ENCODE data around the gene CALHM5. TPM values are rescaled to one million over a fixed set of nuclear protein-coding genes. Genes with fewer than 3 reads are reported as not detected.

Gene CALHM5
- total and polyA plus RNA-seq, 10 of the 15 experiments (the other 5 are each of a cell fraction or from before 2014, with no cell fraction given), result not detected

DNA sequence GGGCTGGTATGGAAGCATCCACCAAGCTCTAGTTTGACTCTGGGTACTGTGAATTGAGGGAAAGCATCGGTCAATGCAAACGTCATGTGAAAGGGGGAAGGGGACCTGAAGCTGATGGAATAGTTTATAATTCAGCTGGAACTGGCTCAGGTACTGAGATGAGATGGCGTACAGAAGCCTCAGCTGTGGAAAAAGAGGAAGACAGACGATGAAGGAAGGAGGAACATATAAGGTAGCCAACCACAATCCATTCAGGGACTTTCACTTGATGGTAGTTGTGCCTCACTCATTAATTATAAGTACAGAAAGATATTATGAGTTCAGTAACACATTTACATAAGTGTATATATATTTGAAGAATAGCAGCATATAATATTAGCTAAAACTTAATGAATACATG lies 2.7 kb downstream of the CALHM5 start:
- no peak for DNase-seq (ENCODE audit: low read depth, low spot score)
- RAD21 ChIA-PET (ENCODE audit: unreplicated experiment), result interaction anchor here (0.7 kb wide), 1 partner anchor 227 kb away, joined by 3 read pairs; no protein-coding TSS in a partner anchor
- in situ Hi-C loops (cut with MboI), result no loop called here
- Histone ChIP-seq H3K27ac (ENCODE audit: control insufficient read depth, insufficient read depth) (no peak overlapping the region), H3K4me2 (ENCODE audit: control insufficient read depth, insufficient read depth) (no peak overlapping the region), H4K20me1 (ENCODE audit: control insufficient read depth, insufficient read depth) (no peaks in the 10 kb centered on the region), H2AFZ (ENCODE audit: control insufficient read depth, low read depth, low read length) (no peak overlapping the region), H3K4me1 (ENCODE audit: control insufficient read depth, insufficient read depth, low read length) (peaks cover 9% of the 10 kb centered on the region), H3K9me3 (replicated peaks; ENCODE audit: control insufficient read depth, insufficient read depth, low read length) (no peaks in the 10 kb centered on the region), H3K27me3 (replicated peaks in 1 of 2; ENCODE audit: control insufficient read depth in 2 of 2, insufficient read depth in 2 of 2, low read length in 1 of 2) (no peaks in the 10 kb centered on the region; a peak in 1 of 4 replicates), H3K36me3 (ENCODE audit: control insufficient read depth in 2 of 2, insufficient read depth in 2 of 2, low read length in 1 of 2) (no peaks in the 10 kb centered on the region), H3K4me3 (no peak overlapping the region), H3K9ac (ENCODE audit: control insufficient read depth, insufficient read depth, low read length) (no peak overlapping the region), H3K79me2 (ENCODE audit: control insufficient read depth, insufficient read depth, low read length) (no peaks in the 10 kb centered on the region)
- CTCF ChIA-PET, result interaction anchor here (1.0 to 5.2 kb wide), 9 partner anchors 10 to 226 kb away, joined by 3 to 34 read pairs (median 4); no protein-coding TSS in a partner anchor
- SMC1A ChIA-PET (ENCODE audit: uncharacterized antibody, unreplicated experiment), result interaction anchor here (0.9 to 1.5 kb wide), 5 partner anchors 17 to 69 kb away, joined by 3 to 7 read pairs (median 4); no protein-coding TSS in a partner anchor
- no peak for FAIRE-seq
- TF ChIP-seq SREBF2 (IDR thresholded peaks at IDR 0.05; ENCODE audit: low read length) (no peak), HDGF (IDR thresholded peaks at IDR 0.05) (no peak), SMAD5 (IDR thresholded peaks at IDR 0.05; ENCODE audit: low read depth) (no peak), BMI1 (IDR thresholded peaks at IDR 0.05; ENCODE audit: borderline replicate concordance) (no peak)
- no TSS peak for BruUV-seq (replicated peaks)
- intact Hi-C loops (cut with micrococcal nuclease; ENCODE audit: unreplicated experiment), result no loop called here
- no peak for ATAC-seq
- WGBS (ENCODE audit: insufficient coverage, insufficient replicate concordance, low lambda C conversion rate, missing lambda C conversion rate), result 51% methylated on average over 4 of the region's 4 CpGs
- POLR2A ChIA-PET, result no interaction called here

DNA sequence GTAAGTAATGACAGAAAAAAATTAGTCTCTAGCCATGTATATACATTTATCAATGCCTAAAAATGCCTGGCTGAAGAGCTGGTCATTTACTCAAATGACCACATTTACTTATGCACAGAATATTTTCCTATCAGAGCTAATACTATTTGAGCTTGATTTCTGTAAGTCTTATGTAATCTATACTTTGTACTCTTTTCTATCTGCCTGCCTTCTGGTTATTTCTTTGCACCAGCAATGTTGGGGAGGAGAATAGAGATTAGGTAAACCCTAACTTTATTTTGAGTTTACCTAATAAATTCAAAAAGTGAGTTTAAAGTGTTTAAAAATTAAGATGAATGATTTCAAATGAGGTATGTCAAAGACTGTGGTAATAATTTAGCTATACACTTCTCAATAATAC lies 3.7 kb downstream of the CALHM5 start:
- no peak for ATAC-seq
- ChIA-PET POLR2A (interaction anchor here (0.5 kb wide), 1 partner anchor 281 kb away, joined by 4 read pairs; no protein-coding TSS in a partner anchor), RAD21 (ENCODE audit: unreplicated experiment) (interaction anchor here (0.7 kb wide), 1 partner anchor 228 kb away, joined by 3 read pairs; no protein-coding TSS in a partner anchor), SMC1A (ENCODE audit: uncharacterized antibody, unreplicated experiment) (interaction anchor here (0.6 to 1.6 kb wide), 9 partner anchors 18 to 396 kb away, joined by 3 to 7 read pairs (median 3); no protein-coding TSS in a partner anchor), CTCF (interaction anchor here (0.8 to 5.2 kb wide), 9 partner anchors 9 to 227 kb away, joined by 3 to 34 read pairs (median 3); partner anchors contain the start of gene TRAPPC3L)
- no peak for FAIRE-seq
- H3K4me2 ChIP-seq (ENCODE audit: control insufficient read depth, insufficient read depth), result no peak overlapping the region
- H3K27ac ChIP-seq (ENCODE audit: control insufficient read depth, insufficient read depth), result no peak overlapping the region
- no peaks in the 10 kb centered on the region for H3K36me3 ChIP-seq (ENCODE audit: control insufficient read depth in 2 of 2, insufficient read depth in 2 of 2, low read length in 1 of 2)
- no peak for DNase-seq (ENCODE audit: low read depth, low spot score)
- H3K4me3 ChIP-seq, result no peak overlapping the region
- no peaks in the 10 kb centered on the region for H3K9me3 ChIP-seq (replicated peaks; ENCODE audit: control insufficient read depth, insufficient read depth, low read length)
- H4K20me1 ChIP-seq (ENCODE audit: control insufficient read depth, insufficient read depth), result no peaks in the 10 kb centered on the region
- H3K79me2 ChIP-seq (ENCODE audit: control insufficient read depth, insufficient read depth, low read length), result no peaks in the 10 kb centered on the region
- H2AFZ ChIP-seq (ENCODE audit: control insufficient read depth, low read depth, low read length), result no peak overlapping the region
- BruUV-seq (replicated peaks), result no TSS peak
- in situ Hi-C loops (cut with MboI), result no loop called here
- no peak for TF ChIP-seq CREB1 (IDR thresholded peaks at IDR 0.05; ENCODE audit: low read depth)
- no peak for TF ChIP-seq CBFB (IDR thresholded peaks at IDR 0.05; ENCODE audit: low read depth)
- no peak for TF ChIP-seq RAD51 (IDR thresholded peaks at IDR 0.05)
- no peak for TF ChIP-seq PAX5 (IDR thresholded peaks at IDR 0.05; ENCODE audit: borderline replicate concordance, low read depth, low read length)
- no peak for TF ChIP-seq POLR2A (IDR thresholded peaks at IDR 0.05; ENCODE audit: low read depth, low read length)
- no peak for TF ChIP-seq RB1 (IDR thresholded peaks at IDR 0.05; ENCODE audit: borderline replicate concordance)
- TF ChIP-seq EZH2 (IDR thresholded peaks at IDR 0.05; ENCODE audit: borderline replicate concordance, control insufficient read depth, low read depth, low read length), result no peak
- no peak for TF ChIP-seq GABPA (IDR thresholded peaks at IDR 0.05; ENCODE audit: low read depth)
- TF ChIP-seq, protein P1, sequence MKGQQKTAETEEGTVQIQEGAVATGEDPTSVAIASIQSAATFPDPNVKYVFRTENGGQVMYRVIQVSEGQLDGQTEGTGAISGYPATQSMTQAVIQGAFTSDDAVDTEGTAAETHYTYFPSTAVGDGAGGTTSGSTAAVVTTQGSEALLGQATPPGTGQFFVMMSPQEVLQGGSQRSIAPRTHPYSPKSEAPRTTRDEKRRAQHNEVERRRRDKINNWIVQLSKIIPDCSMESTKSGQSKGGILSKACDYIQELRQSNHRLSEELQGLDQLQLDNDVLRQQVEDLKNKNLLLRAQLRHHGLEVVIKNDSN (IDR thresholded peaks at IDR 0.05; ENCODE audit: borderline replicate concordance, extremely low read length, insufficient read depth, low read depth, low read length), result no peak
- TF ChIP-seq SMAD1 (IDR thresholded peaks at IDR 0.05; ENCODE audit: low read depth, partially characterized antibody), result no peak
- no peak for TF ChIP-seq HDAC6 (IDR thresholded peaks at IDR 0.05; ENCODE audit: unreplicated experiment)
- no peak overlapping the region for H3K9ac ChIP-seq (ENCODE audit: control insufficient read depth, insufficient read depth, low read length)
- intact Hi-C loops (cut with micrococcal nuclease; ENCODE audit: unreplicated experiment), result no loop called here
- peaks cover 9% of the 10 kb centered on the region for H3K4me1 ChIP-seq (ENCODE audit: control insufficient read depth, insufficient read depth, low read length)
- no peaks in the 10 kb centered on the region; a peak in 1 of 4 replicates for H3K27me3 ChIP-seq (replicated peaks in 1 of 2; ENCODE audit: control insufficient read depth in 2 of 2, insufficient read depth in 2 of 2, low read length in 1 of 2)
